GM19438 (cell line): ENCODE measurements around the gene CCDC117.
A peak's percentile ranks its signal among the peaks of the same experiment; 100 is the strongest.
"Not testable (repeated sequence)": the region's sequence is repeated elsewhere in the genome, so short reads cannot be mapped to it uniquely, and the experiment has no call there.

Source experiments
- ATAC-seq: cut with Tn5 transposase; IDR thresholded peaks from one replicate; pipeline ENCODE4 v1.9.1; 2021; ENCODE audit warnings: low read depth; ENCODE audit not compliant: unreplicated experiment

Gene CCDC117, protein sequence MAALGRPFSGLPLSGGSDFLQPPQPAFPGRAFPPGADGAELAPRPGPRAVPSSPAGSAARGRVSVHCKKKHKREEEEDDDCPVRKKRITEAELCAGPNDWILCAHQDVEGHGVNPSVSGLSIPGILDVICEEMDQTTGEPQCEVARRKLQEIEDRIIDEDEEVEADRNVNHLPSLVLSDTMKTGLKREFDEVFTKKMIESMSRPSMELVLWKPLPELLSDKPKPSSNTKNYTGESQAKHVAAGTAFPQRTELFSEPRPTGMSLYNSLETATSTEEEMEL

DNA sequence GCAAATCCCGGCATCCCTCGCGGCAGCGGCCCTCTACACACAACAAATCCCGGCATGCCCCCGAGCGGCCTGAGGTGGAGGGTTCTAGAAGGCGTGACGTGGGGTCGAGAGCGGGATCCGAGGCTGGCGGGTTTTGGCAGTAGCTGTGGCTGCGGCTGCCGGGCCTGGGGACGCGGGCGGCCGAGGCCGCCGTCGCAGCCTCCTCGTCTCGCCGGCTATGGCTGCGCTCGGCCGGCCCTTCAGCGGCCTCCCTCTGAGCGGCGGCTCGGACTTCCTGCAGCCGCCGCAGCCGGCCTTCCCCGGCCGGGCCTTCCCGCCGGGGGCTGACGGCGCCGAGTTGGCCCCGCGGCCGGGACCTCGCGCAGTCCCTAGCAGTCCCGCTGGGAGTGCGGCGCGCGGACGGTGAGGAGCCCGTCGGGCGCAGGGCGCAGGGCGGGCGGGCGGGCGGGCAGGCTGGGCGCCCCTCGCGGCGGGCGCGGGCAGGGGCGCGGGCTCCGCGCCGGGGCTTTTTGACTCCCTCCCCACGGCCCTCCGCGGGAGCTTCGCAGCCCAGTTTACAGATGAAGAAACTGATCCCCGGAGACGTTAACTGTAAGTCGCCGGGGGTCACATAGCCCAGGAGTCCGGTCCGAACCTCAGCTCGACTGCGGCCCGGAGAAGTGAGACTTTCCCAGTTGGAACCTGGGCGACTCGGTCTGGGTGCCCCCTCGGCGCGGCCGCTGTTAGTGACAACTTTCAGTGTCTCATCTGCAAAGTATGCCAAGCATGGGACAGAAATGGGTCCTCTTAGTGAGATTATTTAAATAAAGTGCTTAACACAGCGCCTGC, at the start of gene CCDC117:
Gene CCDC117, plus strand, starts transcription at position 63 of the 828 bp plus-strand sequence. Its CDS starts 155 bp downstream, at position 218.
- ATAC-seq = peak; percentile 82

GRCh38 chr22:28728002-28728401, 44.5 kb upstream of the CCDC117 start:
- no peak for ATAC-seq

DNA sequence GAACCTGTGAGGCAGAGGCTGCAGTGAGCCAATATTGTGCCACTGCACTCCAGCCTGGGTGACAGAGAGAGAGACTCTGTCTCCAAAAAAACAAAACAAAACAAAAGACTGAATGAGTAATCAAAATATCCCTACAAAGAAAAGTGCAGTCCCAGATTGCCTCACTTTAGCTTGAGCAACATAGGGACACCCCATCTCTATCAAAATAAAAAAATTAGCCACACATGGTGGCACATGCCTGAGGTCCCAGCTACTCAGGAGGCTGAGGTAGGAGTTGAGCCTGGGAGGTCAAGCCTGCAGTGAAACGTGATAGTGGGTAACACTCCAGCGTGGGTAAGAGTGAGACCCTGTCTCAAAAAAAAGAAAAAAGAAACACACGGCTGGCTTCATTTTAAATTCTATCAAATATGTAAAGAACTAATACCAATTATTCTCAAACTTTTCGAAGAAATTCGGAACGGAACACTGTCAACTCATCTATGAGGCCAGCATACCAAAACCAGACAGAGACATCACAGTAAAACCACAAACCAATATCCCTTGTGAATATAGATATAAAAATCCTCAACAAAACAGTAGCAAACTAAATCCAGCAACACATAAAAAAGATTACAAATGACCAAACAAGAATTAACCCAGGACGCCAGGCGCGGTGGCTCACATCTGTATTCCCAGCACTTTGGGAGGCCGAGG, 43.7 kb upstream of the CCDC117 start:
- ATAC-seq = no peak

- ATAC-seq = no peak
Observed at GRCh38 chr22:28730179-28730578, 42.3 kb upstream of the CCDC117 start.

GRCh38 chr22:28734393-28734792, 38.1 kb upstream of the CCDC117 start:
- no peak for ATAC-seq

- no peak for ATAC-seq
Observed at GRCh38 chr22:28736301-28737155, 36.0 kb upstream of the CCDC117 start.

GRCh38 chr22:28737701-28738100, 34.8 kb upstream of the CCDC117 start:
- no peak for ATAC-seq

GRCh38 chr22:28738876-28739275, 33.6 kb upstream of the CCDC117 start:
- not testable (repeated sequence) for ATAC-seq

GRCh38 chr22:28741200-28741784, 31.2 kb upstream of the CCDC117 start:
- ATAC-seq = no peak

DNA sequence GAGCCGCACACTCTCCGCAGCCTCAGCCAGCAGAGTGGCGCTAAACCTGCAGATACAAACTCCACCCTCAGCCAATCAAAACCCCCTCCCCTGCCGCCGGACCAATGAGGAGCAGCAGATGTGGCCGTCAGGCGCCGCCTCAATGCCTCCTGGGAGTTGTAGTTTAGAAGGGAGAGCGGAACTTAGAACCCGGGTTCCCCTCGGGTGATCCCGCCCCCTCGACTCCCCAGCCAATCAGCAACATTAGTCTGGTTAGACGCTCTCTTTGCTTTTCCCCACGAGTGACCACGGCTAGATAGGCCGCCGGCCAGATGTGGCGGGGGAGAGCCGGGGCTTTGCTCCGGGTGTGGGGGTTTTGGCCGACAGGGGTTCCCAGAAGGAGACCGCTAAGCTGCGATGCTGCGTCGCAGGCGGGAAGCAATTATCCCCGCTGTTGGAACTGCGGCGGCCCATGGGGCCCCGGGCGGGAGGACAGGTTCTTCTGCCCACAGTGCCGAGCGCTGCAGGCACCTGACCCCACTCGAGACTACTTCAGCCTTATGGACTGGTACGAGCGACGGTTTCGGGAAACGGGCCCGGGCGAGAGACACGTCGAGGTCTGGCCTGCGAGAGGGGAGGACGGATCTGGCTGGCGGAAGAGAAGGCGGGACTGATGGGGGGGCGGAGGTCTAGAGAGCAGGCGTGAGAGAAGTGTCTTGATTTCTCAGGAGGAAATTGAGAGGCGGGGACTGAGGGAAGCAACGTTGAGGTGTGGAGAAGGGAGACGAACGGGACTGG, 30.5 kb upstream of the CCDC117 start, which contains the start of the genes CHEK2 and HSCB:
Gene CHEK2, minus strand, starts transcription at position 36 of the 777 bp plus-strand sequence. CDS start 7,099 bp downstream, outside the sequence.
Gene HSCB, plus strand, starts transcription at position 255 of the 777 bp plus-strand sequence. Its CDS starts 57 bp downstream, at position 312.
- peak; percentile 87 for ATAC-seq

DNA sequence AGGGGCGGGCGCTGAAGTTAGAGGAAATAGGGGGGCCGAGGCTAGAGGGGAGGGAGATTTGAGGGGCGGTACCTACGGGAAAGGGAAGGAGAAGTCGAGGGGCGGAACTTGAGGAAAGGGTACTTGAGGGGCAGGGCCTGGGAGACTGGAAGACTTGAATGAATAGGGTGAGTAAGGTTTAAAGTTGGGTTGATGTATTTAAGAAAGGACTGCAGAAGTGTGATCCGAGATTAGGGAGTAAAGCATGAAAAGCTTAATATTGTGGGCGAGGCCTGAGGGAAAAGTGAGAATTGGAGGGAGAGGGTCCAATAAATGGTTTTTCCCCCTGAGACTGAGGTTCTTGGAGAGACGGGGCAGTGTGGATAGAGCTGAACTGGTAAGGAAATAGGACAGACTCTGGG, 29.9 kb upstream of the CCDC117 start:
- ATAC-seq = no peak

GRCh38 chr22:28743852-28744251, 28.6 kb upstream of the CCDC117 start:
- no peak for ATAC-seq

DNA sequence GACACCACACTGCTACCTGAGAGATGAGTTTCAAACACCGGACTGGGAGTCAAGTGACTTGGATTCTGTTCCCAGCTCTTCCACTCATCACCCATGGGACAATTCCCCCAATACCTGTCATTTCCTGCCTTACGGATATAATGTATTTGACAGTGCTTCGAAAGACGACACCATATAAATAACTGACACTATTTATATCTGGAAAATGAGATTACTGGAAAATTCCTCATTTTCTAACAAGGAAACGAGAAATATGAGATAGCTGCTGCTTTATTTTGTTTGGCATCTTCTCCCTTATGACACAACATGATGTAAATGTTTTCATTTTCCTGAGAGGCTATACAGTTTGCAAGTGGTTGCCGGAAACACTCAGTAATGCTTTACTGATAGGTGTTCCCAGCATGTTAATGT, 22.0 kb upstream of the CCDC117 start:
- no peak for ATAC-seq

GRCh38 chr22:28754512-28754911, 18.0 kb upstream of the CCDC117 start:
- ATAC-seq = not testable (repeated sequence)

DNA sequence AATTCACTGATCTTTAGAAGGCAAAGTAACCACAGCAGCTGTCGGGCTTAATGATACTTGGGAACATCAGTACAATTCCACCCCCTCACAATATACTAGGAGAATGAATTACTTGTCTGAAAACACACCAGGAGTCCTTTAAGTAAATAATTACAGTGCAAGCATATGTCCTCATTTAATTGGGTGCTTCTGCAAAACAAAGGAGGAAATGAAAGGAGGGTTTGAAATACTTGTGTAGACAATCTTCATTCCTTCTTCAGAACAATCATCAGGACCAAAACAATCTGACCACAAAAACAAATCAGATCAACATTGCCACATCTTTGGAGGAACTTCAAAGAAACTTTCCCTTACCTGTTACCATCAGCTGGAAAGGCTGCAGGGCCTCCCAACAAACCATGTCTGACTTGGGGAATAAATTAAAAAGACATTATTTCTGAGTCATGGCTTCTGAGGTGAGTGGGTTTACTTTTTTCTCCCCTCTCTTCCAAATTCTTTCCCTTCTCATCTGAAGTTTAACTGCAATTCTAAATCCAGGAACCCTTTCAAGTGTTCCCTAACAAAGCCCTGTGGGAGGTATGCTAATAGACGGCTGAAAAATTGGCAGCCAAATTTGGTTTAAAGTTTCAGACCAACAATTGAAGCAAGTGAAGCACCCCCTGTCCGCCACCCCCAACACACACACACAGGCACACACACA, 12.5 kb upstream of the CCDC117 start:
- no peak for ATAC-seq

DNA sequence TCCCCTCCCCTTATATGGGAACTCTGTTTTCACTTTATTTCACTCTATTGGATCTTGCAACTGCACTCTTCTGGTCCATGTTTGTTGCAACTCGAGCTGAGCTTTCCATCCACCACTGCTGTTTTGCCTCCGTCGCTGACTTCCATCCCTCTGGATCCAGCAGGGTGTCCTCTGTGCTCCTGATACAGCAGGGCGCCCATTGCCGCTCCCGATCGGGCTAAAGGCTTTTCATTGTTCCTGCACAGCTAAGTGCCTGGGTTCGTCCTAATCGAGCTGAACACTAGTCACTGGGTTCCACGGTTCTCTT, 11.1 kb upstream of the CCDC117 start:
- no peak for ATAC-seq

DNA sequence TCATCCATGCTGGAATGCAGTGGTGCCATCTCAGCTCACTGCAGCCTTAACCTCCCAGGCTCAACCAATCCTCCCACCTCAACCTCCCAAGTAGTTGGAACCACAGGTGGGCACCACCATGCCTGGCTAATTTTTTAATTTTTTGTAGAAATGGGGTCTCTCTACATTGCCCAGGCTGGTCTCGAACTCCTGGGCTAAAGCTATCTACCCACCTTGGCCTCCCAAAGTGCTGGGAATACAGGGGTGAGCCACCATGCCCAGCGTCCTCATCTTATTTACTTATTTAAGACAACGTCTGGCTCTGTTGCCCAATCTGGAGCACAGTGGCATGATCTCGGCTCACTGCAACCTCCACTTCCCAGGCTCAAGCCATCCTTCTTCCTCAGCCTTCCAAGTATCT, 10.5 kb upstream of the CCDC117 start:
- ATAC-seq = not testable (repeated sequence)

DNA sequence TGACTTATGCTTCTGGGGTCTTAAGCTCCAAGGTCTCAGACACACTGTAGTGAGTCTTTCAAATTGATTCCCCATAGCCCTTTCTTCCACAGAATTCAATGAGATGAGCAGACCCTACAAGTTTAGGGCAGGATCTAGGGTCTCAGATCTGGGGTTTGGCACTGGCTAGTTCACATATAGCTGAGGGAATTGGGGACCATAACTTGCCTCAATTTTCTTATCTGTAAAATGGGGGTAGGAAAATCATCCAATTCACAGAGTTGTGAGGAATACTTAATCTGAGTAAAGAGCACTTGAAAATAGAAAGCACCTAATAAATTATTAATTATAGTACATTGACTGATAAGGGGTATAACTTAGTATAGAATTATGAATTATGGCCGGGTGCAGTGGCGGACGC, 5.9 kb upstream of the CCDC117 start:
- ATAC-seq = no peak
